SKM-1 treated with dmso at 0.1 percent for 144 hours (cell line): ENCODE measurements around the gene HRAS.
A peak's percentile ranks its signal among the peaks of the same experiment; 100 is the strongest.

Experiments used
- DNase-seq: peaks from one replicate; lab custom pipeline; 2025; ENCODE audit not compliant: unreplicated experiment; lab: John Stamatoyannopoulos, UW

HRAS gene

DNA sequence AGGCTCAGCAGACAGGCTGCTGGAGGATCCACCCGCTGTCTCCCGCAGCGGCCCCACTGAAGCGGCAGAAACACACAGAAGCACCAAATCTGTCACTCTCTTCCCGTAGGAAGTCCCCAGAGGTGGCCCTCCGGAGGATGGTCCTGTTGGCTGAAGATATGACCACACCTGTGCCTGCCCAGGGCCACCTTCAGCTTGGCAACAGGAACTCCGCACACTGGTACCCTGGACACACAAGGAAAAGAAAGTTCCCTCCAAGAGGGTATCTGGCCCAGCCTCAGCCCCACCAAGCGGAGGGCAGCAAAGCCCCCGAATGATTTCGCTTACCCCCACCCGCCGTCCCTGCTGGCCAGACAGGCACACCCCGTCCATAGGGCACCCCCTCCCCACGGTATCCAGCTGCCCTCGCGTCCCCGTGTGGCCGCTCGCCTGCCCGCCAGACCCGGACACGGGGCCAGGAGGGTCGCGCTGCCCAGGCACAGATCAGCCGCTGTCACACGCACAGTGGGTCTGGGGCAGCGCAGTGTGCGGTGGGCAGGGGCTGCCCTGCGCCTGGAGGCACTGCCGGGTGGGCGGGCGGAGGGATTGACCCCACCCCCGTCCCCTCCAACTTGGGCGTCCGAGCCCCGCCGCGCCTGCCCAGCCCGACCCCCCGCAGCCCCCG is 32.4 kb upstream of the HRAS start:
- no peak for DNase-seq

DNA sequence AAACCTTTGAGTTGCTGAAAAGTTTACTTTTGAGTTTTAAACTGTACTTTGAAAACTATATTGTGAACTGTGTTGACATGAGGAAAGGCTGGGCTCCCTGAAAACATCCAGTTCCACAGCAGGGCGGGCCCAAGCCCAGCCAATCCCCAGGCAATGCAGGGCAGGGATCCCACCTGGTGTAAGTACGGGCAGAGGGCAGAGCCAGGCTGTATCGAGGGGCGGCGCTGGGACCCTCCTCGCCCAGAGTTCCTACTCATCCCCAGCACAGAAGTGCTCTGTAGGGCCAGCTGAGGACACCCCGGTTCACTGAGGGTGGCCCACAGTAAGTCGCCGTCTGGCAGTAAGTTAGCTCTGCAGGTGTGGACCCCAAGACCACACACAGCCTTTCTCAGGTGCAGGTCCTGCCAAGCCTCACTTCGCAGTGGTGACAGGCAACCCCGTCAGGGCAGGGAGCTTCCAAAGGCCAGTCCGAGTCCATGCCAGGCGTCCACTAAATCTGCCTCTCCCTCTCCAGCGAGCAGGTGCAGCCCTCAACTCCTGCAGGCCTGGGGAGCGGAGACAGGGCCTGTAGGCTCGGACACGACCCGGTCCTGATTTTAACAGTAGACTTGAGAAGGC is 31.7 kb upstream of the HRAS start:
- no peak for DNase-seq

DNA sequence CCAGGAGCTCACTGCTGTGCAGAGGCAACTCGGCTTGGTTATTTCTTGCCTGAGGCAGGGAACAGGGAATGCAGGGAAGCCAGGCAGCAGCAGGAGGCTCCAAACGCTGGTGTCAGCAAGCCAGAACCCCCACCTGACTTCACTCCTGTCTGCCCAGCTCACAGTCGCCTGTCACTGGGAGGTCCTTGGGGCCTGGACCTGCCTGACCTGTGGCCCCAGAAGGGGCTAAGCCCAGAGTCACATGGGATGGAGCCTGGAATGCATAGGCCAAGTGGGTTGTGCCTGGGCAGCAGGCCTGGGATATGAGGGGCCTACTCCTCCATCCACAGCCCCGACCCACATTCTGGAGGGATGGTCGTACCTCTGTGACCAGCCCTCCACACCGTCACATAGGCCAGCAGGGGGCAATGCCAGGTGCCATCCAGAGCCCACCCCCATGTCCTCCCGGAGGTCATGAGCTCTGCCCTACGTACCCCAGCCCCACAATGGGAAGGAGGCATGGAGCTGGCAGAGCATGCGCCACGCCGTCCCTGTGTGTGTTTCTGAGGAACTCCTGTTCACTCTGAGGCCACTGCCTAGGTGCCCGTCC is 30.6 kb upstream of the HRAS start:
- DNase-seq, result no peak

DNA sequence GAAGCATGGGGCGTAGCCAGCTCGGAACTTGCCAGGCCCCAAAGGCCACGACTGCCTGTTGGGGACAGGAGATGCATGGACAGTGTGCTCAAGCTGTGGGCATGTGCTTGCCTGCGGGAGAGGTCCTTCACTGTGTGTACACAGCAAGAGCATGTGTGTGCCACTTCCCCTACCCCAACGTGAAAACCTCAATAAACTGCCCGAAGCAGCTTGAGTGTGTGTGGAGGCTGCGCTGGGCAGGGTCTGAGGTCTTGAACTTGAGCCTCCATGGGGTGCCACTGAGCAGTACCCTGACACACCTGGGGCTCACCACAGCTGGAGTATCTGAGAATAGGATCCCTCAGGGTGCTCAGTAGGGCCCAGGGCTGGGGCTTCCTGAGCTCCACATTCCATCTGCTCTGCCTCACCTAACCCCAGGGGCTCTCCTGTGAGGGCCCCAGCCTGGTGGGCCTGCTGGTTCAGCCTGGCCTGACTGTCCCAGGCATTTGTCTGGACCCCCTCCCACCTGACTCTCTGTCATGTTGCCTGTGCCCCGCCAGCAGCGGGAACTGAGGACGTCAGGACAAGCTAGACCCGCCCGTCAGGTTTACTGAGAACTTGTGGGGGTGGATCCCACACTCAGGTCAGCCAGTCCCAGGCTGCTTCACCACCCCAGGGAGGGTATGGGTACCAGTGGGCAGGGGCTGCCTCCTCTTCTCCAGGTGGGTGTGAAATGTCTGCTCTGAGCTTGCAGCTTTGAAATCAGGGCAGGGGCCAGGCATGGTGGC is 28.6 kb upstream of the HRAS start:
- no peak for DNase-seq

DNA sequence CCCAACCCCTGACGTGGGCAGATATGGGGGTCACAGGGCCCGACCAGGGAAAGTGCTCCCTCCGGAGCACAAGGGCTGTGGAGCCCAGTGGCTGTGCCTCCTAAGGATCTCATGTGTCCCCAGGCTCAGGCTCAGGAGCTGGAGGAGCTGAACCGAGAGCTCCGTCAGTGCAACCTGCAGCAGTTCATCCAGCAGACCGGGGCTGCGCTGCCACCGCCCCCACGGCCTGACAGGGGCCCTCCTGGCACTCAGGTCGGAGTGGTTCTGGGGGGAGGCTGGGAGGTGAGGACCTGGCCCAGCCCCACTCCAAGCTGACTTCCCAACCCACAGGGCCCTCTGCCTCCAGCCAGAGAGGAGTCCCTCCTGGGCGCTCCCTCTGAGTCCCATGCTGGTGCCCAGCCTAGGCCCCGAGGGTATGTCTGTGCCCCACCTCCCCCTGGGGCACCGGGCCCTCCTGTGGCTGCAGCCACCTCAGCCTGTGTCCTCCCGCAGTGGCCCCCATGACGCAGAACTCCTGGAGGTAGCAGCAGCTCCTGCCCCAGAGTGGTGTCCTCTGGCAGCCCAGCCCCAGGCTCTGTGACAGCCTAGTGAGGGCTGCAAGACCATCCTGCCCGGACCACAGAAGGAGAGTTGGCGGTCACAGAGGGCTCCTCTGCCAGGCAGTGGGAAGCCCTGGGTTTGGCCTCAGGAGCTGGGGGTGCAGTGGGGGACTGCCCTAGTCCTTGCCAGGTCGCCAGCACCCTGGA is 27.9 kb upstream of the HRAS start:
- no peak for DNase-seq

DNA sequence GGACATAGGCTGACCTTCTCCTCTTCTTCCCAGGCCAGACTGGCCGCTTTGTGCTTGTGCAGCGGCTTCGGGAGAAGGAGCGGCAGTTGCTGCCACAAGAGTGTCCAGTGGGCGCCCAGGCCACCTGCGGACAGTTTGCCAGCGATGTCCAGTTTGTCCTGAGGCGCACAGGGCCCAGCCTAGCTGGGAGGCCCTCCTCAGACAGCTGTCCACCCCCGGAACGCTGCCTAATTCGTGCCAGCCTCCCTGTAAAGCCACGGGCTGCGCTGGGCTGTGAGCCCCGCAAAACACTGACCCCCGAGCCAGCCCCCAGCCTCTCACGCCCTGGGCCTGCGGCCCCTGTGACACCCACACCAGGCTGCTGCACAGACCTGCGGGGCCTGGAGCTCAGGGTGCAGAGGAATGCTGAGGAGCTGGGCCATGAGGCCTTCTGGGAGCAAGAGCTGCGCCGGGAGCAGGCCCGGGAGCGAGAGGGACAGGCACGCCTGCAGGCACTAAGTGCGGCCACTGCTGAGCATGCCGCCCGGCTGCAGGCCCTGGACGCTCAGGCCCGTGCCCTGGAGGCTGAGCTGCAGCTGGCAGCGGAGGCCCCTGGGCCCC is 26.8 kb upstream of the HRAS start:
- DNase-seq, result no peak

DNA sequence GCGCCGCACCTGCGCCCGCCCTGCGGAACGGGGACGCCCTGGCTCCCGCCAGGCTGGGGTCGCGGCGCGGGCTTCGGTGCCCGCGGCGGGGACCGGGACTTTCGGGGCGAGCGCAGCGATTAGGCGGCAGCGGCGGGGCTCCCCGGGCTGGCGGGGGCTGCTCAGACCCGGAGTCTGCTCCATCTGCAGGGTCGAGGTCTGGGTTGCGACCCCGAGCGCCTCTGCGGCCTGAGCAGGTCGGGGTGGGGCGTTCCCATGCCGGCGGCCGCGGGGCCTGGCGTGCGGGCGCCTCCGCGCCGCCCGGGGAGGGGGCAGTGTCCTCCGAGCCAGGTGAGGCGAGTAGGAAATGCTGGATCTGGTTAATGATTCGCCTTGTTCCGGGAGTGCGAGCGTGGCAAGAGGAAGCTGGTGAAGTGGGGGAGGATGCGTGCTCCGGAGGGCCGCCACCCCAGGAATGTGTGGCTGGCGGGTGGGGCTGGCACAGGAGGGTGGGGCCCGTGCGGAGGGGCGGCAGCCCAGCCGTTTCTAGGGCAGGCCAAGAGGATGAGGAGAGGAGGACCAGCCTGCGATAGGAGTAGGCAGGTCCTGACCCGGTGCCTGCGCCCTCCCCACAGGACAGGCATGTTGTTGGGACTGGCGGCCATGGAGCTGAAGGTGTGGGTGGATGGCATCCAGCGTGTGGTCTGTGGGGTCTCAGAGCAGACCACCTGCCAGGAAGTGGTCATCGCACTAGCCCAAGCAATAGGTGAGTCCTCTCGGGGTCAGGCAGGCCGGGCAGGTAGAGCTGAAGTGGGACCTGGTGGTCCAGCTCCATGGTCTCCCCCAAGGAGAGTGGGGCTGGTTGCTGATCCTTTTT is 26.0 kb upstream of the HRAS start:
- peak; percentile 24 for DNase-seq

DNA sequence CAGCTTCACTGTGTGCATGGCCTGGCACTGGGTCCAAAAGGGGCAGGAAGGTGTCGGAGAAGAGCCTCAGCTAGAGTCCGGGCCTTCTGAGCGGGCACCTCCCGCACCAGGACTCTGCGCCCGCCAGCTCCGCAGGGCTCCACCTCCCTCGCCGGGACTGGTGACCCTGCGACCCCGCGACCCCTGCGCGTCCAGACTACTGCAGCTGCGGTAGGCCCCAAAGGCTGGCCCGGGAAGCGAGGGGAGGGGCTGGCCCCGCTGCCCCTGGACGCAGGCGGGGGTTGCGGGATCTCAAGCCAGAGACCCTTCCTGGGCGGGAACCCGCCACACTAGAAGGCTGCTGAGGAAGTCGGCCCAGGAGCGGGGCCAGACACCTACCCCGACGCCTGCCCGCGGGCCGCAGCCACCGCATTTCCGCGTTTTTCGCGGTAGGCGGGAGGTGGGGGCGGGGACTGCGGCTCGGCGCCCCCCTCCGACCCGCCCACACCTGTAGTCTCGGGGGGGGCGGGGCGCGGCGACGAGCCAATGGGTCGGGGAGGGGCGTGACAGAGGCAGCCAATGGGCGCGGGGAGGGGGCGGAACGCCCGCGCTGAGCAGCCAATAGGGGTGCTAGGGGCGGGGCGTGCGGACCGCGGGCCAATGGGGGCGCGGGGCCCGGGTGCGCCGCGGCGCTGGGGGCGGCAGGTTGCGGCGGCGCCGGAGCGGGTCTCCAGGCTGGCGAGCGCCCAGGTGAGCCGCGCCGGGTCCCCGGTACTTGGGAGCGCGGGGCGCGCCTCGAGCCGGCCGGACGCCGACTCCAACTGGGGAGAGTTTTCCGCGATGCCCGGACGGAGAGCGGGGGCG is 25.1 kb upstream of the HRAS start, which contains the start of the genes LMNTD2 and RASSF7:
TSS of gene LMNTD2 (minus strand) at position 434 of the 843 bp plus-strand sequence. CDS start at position 412, 22 bp downstream.
TSS of gene RASSF7 (plus strand) at position 666 of the 843 bp plus-strand sequence. CDS start 799 bp downstream, outside the sequence.
- peak; percentile 86 for DNase-seq

DNA sequence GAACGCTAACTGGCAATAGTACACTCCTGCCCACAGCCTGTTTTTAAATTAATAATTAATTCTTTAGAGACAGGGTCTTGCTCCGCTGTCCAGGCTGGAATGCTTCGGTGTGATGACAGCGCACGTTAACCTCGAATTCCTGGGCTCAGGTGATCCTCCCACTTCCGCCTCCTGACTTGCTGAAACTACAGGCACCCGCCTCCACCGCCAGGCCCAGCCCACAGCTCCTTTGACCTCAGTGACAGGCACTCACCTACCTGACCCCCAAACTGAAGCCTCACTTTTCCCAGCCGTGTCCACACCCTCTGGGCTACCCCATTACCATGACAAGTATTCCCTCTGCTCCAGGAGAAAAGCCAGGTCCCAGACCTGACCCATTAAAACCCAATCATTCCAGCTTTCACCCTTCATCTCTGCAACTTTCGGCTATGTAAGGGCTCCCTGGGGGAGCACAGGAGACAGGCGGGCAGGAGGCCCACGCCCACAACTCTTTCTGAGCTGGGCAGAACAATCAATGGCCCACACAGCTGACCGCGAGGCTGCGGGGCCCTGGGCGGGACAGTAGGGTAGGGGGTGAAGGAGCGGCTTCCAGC is 24.4 kb upstream of the HRAS start:
- DNase-seq, result no peak

DNA sequence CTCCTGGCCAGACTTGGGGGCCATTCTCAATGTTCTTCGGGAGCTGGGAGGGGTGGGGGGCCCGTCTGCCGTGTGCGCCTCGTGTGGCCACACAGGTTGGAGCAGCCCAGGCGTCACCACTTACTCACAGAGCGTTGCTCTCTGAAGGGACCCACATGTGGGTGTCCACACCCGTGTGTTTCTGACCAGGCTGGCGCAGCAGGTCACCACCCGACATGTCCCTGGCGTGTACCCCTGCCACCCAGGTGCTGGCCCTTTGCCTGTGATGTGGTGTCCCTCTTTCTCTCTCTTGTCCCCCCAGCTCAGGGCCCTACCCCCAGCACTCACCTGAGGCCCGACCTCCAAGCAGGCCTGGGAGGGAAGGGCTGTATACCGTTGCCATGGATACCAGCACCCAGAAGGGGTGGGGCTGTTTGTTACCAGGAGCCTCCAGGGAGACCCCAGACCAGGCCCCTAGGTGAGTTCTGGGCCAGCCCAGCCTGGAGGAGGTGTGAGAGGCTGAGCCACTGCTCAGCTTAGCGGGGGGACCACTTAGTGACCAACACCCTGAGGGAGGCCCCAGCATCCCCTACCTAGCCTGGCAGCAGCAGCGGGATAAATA is 23.7 kb upstream of the HRAS start:
- no peak for DNase-seq

DNA sequence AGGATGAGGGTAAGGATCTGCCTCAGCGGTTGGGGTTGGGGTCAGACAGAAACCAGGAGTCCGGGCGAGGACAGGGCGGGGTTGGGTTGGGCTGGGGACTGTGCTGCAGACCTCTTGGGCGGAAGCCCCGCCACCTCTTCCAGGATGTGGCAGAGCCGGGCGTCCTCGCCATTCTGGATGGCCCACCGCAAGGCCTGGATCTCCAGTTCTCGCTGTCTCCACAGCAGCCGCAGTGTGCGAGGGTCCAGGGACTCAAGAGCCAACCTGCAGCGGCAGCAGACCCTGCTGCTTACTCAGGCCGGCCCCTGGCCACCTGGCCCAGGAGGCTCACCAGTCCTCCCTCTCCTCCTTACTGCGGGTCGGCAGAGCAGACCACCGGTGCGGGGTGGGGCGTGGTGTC is 23.1 kb upstream of the HRAS start:
- no peak for DNase-seq

DNA sequence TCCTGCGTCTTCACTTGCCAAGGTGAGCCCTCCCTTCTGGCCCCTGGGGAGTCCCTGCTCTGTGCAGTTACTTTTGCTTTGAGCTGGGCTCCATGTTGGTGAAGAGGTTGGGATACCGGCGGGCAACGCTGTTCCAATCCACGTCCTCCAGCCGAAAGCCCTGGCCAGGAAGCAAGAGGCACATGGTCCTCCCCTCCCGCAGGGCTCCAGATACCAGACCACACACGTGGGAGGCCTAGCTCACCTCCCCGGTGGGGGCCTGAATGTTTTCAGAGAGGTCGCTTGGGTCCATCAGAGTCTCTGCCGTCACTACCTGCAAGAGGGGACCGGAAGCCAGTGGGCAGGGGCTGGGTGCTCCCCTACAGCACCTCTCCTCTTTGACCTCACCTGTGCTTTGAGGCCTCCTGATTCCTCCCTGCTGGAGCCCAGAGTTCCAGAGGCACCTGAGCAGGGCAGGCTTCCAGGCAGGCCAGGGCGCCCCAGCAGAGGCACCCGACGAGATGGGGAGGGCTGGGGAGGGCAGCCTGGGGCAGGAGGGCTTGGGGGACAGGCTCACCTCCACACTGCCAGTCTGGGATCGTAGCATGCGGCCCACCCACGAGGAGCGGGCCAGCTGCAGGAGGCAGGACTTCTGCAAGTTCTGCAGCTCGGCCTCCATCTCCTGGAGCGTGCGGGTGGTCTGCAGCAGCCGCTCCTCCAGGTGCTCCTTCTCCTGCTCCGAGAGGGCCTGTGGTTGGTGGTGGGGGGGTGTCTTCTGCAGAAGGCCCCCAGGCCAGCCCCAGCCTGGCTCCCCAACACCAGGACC is 22.2 kb upstream of the HRAS start:
- no peak for DNase-seq

DNA sequence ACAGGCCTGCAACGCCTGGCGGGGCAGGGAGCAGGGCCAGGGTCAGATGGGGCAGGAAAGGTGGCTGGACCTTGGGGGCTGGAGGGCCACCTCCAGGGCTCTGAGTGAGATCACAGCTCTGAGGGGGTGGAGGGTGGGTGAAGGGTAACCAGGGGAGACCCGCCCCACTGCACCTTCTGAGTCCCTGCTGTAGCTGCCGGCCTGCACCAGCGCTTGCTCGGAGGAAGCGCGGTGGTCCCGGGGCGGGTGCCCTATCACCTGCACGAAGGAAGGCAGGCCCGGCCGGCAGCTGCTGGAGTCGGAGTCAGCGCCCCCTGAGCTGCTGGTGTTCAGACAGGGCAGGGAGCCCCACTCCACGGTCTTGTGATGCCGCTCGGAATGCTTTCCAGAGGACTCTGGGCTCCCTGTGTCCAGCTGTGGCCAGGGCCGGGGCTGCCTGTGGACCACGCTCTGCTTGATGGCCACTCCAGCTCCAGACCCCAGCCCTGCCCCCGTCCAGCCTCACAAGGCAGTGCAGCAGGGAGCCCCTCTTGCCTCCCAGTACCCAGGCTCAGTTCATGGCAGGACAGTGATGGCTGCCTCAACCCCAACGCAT is 21.4 kb upstream of the HRAS start:
- no peak for DNase-seq

DNA sequence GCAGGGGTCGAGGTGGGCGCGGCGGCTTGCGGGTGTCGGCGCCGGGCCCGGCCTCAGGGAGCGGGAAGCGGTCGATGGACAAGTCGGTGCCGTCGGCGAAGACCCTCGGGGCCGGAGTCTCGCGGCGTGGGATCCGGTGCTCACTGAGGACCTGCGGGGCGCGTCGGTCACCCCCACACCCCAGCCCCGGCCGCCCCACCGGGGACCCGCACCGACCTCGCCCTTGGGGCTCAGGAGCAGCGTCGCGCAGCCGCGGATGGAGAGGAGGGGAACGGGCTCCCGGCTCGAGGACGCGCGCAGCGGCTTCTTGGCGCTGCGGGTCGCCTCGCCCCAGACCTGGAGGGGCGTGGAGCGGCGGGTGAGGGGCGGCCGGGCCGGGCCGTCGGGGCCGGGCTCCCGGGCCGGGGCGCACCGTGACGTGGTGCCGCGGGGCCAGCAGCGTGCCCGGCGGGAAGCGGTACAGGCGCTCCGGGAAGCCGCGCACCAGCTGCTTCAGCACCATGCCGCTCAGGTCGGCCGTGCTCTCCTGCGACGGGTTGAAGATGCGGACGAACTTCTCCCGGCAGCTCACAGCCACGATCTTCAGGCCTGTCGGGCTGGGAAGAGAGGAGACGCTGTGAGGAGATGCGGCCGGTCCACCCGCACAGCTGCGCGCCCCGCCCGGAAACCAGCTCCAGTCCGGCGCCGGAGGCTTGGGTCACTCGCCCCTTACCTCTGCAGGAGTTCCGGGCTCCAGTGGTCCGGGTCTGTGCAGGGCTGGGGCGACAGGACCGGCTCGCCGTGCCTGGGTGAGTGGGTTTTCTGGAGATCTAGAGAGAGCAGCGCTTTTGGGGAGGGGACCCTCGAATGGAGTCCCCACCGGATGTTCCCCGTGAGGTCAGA is 20.6 kb upstream of the HRAS start:
- DNase-seq, result no peak

DNA sequence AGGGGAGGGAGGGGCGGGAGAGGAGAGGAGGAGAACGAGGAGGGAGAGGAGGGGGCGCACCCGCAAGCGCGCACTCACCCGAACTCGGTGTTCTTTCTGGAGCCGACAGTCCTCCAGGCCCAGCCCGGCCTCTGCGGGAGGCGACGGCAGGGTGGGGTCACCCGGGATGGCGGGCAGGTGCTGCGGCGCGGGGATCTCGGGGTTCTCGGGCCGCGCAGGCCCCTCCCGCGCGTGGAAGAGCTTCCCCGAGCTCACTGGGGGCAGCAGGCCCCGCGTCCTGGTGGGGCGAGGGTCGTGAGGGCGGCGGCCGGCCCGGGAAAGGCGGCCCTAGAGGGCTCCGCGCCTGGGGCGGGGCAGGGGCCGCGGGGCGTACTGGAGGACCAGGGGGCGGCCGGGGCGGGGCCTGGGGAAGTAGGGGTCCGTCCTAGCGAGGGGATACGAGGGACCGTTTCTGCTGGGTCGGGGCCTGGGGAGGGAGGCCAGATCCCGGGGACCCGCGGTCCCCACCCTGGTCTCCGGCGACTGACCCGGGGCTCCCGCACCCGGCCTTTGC is 19.9 kb upstream of the HRAS start:
- DNase-seq, result no peak
